HepG2 (cell line): ENCODE results near the gene CALHM5. TPM values are rescaled to one million over a fixed set of nuclear protein-coding genes. Genes with fewer than 3 reads are reported as not detected.

ENCODE experiments used
- KLF12 ChIP-seq: sonication (generic); formaldehyde crosslinking; IDR thresholded peaks from 2 replicates; pipeline ENCODE4 v1.4.0; 2020; ENCODE audit warnings: missing genetic modification reagents, borderline replicate concordance
- POLR2AphosphoS2 ChIP-seq: IDR thresholded peaks from 2 replicates; pipeline ENCODE4 v1.6.1; 2011; ENCODE audit warnings: low read depth, low read length, improper control_type of control experiment
- U2AF1 ChIP-seq: fragments of 200-400 bp; formaldehyde crosslinking; optimal IDR thresholded peaks from 2 replicates; pipeline ENCODE3; 2017; ENCODE audit warnings: mild to moderate bottlenecking, low read depth, low read length
- ZNF230 ChIP-seq: sonication (generic); formaldehyde crosslinking; IDR thresholded peaks from 2 replicates; pipeline ENCODE4 v1.4.0; 2020; ENCODE audit warnings: mild to moderate bottlenecking, missing genetic modification reagents
- ZNF326 ChIP-seq: sonication (generic); formaldehyde crosslinking; IDR thresholded peaks from 2 replicates; pipeline ENCODE4 v1.4.0; 2020; ENCODE audit warnings: missing genetic modification reagents, borderline replicate concordance
- ZNF44 ChIP-seq: sonication (generic); formaldehyde crosslinking; IDR thresholded peaks from 2 replicates; pipeline ENCODE4 v1.5.1; 2020; ENCODE audit warnings: mild to moderate bottlenecking, missing genetic modification reagents
- ZNF567 ChIP-seq: sonication (generic); formaldehyde crosslinking; IDR thresholded peaks from 2 replicates; pipeline ENCODE4 v1.8.1; 2023; ENCODE audit warnings: mild to moderate bottlenecking, missing genetic modification reagents, borderline replicate concordance
- ZNF773 ChIP-seq: sonication (generic); formaldehyde crosslinking; IDR thresholded peaks from 2 replicates; pipeline ENCODE4 v1.4.0; 2020; ENCODE audit warnings: missing genetic modification reagents, borderline replicate concordance
- polyA plus RNA-seq, 8 experiments: library from polyadenylated mRNA; depleted of rRNA in 3 of 8; stranded (reverse) in 7 of 8; unstranded in 1 of 8; fragments of >200 nt; fragmentation: Illumina TruSeq in 4 of 8; extraction: Trizol in 4 of 8; gene quantifications; 2 replicates each; pipeline versions ENCODE4 v1.2.1 to v1.2.3, GENCODE V29; 2011 to 2016; ENCODE audit warnings: low read depth in 4 of 8, missing spikeins in 1 of 8, mixed read lengths in 1 of 8; ENCODE audit not compliant: insufficient read depth in 1 of 8
- total RNA-seq, 5 experiments: library from RNA; depleted of rRNA; stranded (reverse); fragments of >200 nt; fragmentation: Illumina TruSeq; extraction: Trizol; gene quantifications; 2 replicates each; pipeline ENCODE4 v1.2.3, GENCODE V29; 2016; ENCODE audit warnings: low read depth in 1 of 5
- TF ChIP-seq, protein P1 (sequence below): sonication (generic); formaldehyde crosslinking; IDR thresholded peaks from 2 replicates; pipeline ENCODE4 v1.5.1; 2020; ENCODE audit warnings: missing genetic modification reagents, mild to moderate bottlenecking, borderline replicate concordance
- TF ChIP-seq, protein P2 (sequence below): sonication (generic); formaldehyde crosslinking; IDR thresholded peaks from 2 replicates; pipeline ENCODE4 v1.4.0; 2020; ENCODE audit warnings: missing genetic modification reagents
- TF ChIP-seq, protein P3 (sequence below): sonication (generic); formaldehyde crosslinking; IDR thresholded peaks from 2 replicates; pipeline ENCODE4 v1.4.0; 2020; ENCODE audit warnings: low read depth, mild to moderate bottlenecking, missing genetic modification reagents
- TF ChIP-seq, protein P4 (sequence below), 2 experiments: IDR thresholded peaks; 2 replicates each; pipeline ENCODE4 v1.6.1; 2011 to 2012; ENCODE audit warnings: low read length in 2 of 2, borderline replicate concordance in 1 of 2, low read depth in 1 of 2, mild to moderate bottlenecking in 1 of 2, moderate library complexity in 1 of 2
- TF ChIP-seq, protein P5 (sequence below): sonication (generic); formaldehyde crosslinking; IDR thresholded peaks from 2 replicates; pipeline ENCODE4 v1.5.1; 2020; ENCODE audit warnings: missing genetic modification reagents, mild to moderate bottlenecking, borderline replicate concordance

CALHM5 gene
- total and polyA plus RNA-seq, 2 of the 13 experiments (the other 11 are each of a cell fraction or from before 2014, with no cell fraction given): not detected

DNA sequence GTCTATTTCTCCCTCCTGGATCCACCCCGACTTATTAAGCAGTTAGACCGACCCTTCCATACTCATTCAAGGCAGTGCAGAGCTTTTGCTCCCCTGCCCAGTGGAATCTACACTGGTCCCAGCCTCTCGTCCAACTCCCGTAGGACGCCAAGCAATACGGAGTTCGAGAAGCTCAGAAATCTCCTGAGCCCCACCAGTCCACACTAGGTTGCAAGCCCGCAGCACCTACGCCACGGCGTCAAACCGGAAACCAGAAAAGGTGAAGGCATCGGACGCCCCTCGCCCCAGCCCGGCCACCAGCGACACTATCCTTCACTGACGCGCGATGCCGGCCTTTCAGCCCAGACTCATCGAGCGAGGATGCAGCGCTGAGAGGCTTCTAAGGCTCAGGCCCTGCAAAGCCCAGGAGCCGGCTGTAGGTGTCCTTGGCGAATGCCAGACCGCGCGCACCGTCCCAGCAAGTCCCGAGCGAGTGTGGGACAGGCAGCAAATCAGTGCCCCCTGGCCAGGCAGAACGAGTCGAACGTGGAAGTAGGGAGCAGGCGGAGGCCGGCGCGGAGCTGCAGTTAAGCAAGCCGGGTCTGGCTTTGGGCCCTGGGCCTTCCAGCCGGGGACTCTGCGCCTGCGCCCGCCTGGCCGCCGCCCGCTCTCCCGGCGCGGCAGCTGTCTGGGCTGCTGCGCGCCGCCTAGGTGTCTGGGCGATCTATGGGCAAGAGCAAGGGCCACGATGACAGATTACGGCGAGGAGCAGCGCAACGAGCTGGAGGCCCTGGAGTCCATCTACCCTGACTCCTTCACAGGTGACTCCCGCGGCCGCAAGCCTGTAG lies 59.6 kb downstream of the CALHM5 start, which contains the start of gene RWDD1 (continued):
- TF ChIP-seq ZNF773 (CRISPR knock-in tag) (no peak; the same call in 1 of the 2 replicates), KLF12 (peak; percentile 88; the same call in 1 of the 2 replicates), ZNF567 (CRISPR knock-in tag) (peak; percentile 96; the same call in 1 of the 2 replicates), ZNF230 (peak; percentile 99), POLR2AphosphoS2 (peak; percentile 99), ZNF326 (no peak), ZNF44 (CRISPR knock-in tag) (peak; percentile 94; the same call in 1 of the 2 replicates), U2AF1 (no peak)
- TF ChIP-seq, protein P1, sequence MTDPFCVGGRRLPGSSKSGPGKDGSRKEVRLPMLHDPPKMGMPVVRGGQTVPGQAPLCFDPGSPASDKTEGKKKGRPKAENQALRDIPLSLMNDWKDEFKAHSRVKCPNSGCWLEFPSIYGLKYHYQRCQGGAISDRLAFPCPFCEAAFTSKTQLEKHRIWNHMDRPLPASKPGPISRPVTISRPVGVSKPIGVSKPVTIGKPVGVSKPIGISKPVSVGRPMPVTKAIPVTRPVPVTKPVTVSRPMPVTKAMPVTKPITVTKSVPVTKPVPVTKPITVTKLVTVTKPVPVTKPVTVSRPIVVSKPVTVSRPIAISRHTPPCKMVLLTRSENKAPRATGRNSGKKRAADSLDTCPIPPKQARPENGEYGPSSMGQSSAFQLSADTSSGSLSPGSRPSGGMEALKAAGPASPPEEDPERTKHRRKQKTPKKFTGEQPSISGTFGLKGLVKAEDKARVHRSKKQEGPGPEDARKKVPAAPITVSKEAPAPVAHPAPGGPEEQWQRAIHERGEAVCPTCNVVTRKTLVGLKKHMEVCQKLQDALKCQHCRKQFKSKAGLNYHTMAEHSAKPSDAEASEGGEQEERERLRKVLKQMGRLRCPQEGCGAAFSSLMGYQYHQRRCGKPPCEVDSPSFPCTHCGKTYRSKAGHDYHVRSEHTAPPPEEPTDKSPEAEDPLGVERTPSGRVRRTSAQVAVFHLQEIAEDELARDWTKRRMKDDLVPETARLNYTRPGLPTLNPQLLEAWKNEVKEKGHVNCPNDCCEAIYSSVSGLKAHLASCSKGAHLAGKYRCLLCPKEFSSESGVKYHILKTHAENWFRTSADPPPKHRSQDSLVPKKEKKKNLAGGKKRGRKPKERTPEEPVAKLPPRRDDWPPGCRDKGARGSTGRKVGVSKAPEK (CRISPR knock-in tag): peak; percentile 85; the same call in 1 of the 2 replicates
- TF ChIP-seq, protein P2, sequence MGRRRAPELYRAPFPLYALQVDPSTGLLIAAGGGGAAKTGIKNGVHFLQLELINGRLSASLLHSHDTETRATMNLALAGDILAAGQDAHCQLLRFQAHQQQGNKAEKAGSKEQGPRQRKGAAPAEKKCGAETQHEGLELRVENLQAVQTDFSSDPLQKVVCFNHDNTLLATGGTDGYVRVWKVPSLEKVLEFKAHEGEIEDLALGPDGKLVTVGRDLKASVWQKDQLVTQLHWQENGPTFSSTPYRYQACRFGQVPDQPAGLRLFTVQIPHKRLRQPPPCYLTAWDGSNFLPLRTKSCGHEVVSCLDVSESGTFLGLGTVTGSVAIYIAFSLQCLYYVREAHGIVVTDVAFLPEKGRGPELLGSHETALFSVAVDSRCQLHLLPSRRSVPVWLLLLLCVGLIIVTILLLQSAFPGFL: no peak
- TF ChIP-seq, protein P3, sequence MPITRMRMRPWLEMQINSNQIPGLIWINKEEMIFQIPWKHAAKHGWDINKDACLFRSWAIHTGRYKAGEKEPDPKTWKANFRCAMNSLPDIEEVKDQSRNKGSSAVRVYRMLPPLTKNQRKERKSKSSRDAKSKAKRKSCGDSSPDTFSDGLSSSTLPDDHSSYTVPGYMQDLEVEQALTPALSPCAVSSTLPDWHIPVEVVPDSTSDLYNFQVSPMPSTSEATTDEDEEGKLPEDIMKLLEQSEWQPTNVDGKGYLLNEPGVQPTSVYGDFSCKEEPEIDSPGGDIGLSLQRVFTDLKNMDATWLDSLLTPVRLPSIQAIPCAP (CRISPR knock-in tag): no peak
- TF ChIP-seq, protein P4, sequence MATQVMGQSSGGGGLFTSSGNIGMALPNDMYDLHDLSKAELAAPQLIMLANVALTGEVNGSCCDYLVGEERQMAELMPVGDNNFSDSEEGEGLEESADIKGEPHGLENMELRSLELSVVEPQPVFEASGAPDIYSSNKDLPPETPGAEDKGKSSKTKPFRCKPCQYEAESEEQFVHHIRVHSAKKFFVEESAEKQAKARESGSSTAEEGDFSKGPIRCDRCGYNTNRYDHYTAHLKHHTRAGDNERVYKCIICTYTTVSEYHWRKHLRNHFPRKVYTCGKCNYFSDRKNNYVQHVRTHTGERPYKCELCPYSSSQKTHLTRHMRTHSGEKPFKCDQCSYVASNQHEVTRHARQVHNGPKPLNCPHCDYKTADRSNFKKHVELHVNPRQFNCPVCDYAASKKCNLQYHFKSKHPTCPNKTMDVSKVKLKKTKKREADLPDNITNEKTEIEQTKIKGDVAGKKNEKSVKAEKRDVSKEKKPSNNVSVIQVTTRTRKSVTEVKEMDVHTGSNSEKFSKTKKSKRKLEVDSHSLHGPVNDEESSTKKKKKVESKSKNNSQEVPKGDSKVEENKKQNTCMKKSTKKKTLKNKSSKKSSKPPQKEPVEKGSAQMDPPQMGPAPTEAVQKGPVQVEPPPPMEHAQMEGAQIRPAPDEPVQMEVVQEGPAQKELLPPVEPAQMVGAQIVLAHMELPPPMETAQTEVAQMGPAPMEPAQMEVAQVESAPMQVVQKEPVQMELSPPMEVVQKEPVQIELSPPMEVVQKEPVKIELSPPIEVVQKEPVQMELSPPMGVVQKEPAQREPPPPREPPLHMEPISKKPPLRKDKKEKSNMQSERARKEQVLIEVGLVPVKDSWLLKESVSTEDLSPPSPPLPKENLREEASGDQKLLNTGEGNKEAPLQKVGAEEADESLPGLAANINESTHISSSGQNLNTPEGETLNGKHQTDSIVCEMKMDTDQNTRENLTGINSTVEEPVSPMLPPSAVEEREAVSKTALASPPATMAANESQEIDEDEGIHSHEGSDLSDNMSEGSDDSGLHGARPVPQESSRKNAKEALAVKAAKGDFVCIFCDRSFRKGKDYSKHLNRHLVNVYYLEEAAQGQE (IDR thresholded peaks at IDR 0.05; ENCODE audit: borderline replicate concordance in 1 of 2, low read depth in 1 of 2, low read length in 2 of 2): peak in 1 of 2 experiments; percentile 8; a peak in 1 of 4 replicates
- TF ChIP-seq, protein P5, sequence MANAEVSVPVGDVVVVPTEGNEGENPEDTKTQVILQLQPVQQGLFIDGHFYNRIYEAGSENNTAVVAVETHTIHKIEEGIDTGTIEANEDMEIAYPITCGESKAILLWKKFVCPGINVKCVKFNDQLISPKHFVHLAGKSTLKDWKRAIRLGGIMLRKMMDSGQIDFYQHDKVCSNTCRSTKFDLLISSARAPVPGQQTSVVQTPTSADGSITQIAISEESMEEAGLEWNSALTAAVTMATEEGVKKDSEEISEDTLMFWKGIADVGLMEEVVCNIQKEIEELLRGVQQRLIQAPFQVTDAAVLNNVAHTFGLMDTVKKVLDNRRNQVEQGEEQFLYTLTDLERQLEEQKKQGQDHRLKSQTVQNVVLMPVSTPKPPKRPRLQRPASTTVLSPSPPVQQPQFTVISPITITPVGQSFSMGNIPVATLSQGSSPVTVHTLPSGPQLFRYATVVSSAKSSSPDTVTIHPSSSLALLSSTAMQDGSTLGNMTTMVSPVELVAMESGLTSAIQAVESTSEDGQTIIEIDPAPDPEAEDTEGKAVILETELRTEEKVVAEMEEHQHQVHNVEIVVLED (CRISPR knock-in tag): peak; percentile 95
